G401.6 (cell line): ENCODE measurements around the gene ARMC3.

Experiments used
- FAIRE-seq: peaks from 2 replicates; lab custom pipeline; 2012; peaks lifted over from hg19 to GRCh38; lab: Jason Lieb, UNC

ARMC3 gene

GRCh38 chr10:22992075-22992474 is 64.2 kb downstream of the ARMC3 start:
- no peak for FAIRE-seq

- no peak for FAIRE-seq
These were observed 64.8 kb downstream of the ARMC3 start for GRCh38 chr10:22992621-22993020.

- FAIRE-seq: no peak
These were observed 65.5 kb downstream of the ARMC3 start for GRCh38 chr10:22993314-22993713.

GRCh38 chr10:22997096-22997495 is 69.2 kb downstream of the ARMC3 start:
- FAIRE-seq: no peak

- no peak for FAIRE-seq
These were observed 70.2 kb downstream of the ARMC3 start for GRCh38 chr10:22998091-22998490.

GRCh38 chr10:22999942-23000341 is 72.1 kb downstream of the ARMC3 start:
- no peak for FAIRE-seq

GRCh38 chr10:23001901-23002516 is 74.2 kb downstream of the ARMC3 start:
- no peak for FAIRE-seq

GRCh38 chr10:23005150-23005549 is 77.3 kb downstream of the ARMC3 start:
- FAIRE-seq: no peak

GRCh38 chr10:23013581-23014335 is 85.9 kb downstream of the ARMC3 start:
- FAIRE-seq: no peak

- FAIRE-seq: no peak
These were observed 87.3 kb downstream of the ARMC3 start for GRCh38 chr10:23015021-23015707.

- no peak for FAIRE-seq
These were observed 88.8 kb downstream of the ARMC3 start for GRCh38 chr10:23016636-23017035.

- no peak for FAIRE-seq
These were observed 91.8 kb downstream of the ARMC3 start for GRCh38 chr10:23019633-23020032.

GRCh38 chr10:23021430-23021829 is 93.6 kb downstream of the ARMC3 start:
- FAIRE-seq: no peak

GRCh38 chr10:23024002-23024401 is 96.1 kb downstream of the ARMC3 start:
- FAIRE-seq: no peak

- no peak for FAIRE-seq
These were observed 103.5 kb downstream of the ARMC3 start for GRCh38 chr10:23031318-23031717.

- no peak for FAIRE-seq
These were observed 106.9 kb downstream of the ARMC3 start for GRCh38 chr10:23034790-23035189.

- FAIRE-seq: no peak
These were observed 107.7 kb downstream of the ARMC3 start for GRCh38 chr10:23035569-23035968.

GRCh38 chr10:23037152-23037551 is 109.3 kb downstream of the ARMC3 start:
- FAIRE-seq: no peak

- FAIRE-seq: no peak
These were observed 109.7 kb downstream of the ARMC3 start for GRCh38 chr10:23037561-23037960.

- peak; percentile 3 for FAIRE-seq
These were observed 110.3 kb downstream of the ARMC3 start for GRCh38 chr10:23038172-23038571.

- no peak for FAIRE-seq
These were observed 112.1 kb downstream of the ARMC3 start for GRCh38 chr10:23040002-23040401.

- FAIRE-seq: no peak
These were observed 118.2 kb downstream of the ARMC3 start for GRCh38 chr10:23046027-23046426.
